Measurements from ENCODE around the gene DIS3L2. TPM values are rescaled to one million over a fixed set of nuclear protein-coding genes. Genes with fewer than 3 reads are reported as not detected.
"Not testable (repeated sequence)": the region's sequence is repeated elsewhere in the genome, so short reads cannot be mapped to it uniquely, and the experiment has no call there.

The DIS3L2 gene
- total RNA-seq, 1 donor from 2014 or later: 32.2 TPM

DNA sequence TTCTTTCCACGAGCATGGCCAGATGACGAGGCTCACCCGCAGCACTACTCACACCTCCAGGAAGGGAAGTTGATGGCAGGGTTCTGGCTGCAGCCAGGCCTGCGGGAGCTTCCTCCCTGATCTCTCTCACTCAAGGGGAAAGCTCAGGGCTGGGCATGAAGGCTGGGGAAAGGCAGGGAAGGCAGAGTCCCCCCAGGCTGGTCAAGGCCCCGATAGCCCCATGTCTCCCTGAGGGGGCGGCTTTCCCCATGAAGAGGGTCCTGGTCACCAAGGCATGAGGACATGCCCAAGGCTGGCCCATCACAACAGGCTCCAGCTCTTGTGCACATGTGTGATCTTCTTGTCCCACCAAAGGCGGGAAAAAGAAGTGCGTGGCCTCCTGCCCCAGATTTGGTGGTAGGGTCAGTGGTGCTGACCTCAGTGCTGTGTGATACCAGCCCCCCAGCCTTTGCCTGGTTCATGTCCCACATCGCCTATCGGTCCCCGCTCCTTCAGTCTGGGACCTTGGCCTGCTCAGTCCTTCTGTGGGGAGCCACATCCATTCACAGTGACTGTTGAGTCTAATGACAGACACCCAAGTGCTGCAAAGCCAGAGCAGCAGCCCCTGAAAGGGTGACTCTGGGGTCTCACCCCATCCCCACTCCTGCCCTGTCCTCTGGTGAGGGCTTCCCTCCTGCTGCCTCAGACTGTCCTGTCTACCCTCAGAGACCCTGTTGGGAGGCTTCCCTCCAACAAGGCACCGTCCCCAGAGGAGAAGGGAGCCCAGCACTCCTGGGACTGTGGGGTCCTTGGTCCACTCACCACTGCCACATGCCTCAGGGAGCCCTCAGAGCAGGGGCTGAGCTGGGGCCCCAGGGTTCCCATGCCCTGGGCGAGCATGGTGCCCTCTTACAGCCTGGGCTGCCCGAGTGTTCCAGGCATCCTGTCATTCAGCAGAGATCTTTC is 367.3 kb downstream of the DIS3L2 start:
- intact Hi-C loops (cut with DNase I): loop anchor here (5.0 kb wide), 1 partner anchor 406 kb away; no protein-coding TSS in a partner anchor
- Histone ChIP-seq H3K4me3 (no peak overlapping the region), H3K27me3 (no peaks in the 10 kb centered on the region), H3K36me3 (no peaks in the 10 kb centered on the region), H3K4me1 (peaks cover 5% of the 10 kb centered on the region), H3K27ac (no peak overlapping the region), H3K9me3 (no peaks in the 10 kb centered on the region)
- DNase-seq (ENCODE audit: extremely low spot score in 2 of 2): no peak
- no peak for TF ChIP-seq POLR2AphosphoS5 (IDR thresholded peaks at IDR 0.05; ENCODE audit: insufficient read depth in 1 of 2, low read depth in 1 of 2)
- TF ChIP-seq, protein P1, sequence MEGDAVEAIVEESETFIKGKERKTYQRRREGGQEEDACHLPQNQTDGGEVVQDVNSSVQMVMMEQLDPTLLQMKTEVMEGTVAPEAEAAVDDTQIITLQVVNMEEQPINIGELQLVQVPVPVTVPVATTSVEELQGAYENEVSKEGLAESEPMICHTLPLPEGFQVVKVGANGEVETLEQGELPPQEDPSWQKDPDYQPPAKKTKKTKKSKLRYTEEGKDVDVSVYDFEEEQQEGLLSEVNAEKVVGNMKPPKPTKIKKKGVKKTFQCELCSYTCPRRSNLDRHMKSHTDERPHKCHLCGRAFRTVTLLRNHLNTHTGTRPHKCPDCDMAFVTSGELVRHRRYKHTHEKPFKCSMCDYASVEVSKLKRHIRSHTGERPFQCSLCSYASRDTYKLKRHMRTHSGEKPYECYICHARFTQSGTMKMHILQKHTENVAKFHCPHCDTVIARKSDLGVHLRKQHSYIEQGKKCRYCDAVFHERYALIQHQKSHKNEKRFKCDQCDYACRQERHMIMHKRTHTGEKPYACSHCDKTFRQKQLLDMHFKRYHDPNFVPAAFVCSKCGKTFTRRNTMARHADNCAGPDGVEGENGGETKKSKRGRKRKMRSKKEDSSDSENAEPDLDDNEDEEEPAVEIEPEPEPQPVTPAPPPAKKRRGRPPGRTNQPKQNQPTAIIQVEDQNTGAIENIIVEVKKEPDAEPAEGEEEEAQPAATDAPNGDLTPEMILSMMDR (IDR thresholded peaks at IDR 0.05): no peak
- no peak for TF ChIP-seq POLR2A (IDR thresholded peaks at IDR 0.05)

DNA sequence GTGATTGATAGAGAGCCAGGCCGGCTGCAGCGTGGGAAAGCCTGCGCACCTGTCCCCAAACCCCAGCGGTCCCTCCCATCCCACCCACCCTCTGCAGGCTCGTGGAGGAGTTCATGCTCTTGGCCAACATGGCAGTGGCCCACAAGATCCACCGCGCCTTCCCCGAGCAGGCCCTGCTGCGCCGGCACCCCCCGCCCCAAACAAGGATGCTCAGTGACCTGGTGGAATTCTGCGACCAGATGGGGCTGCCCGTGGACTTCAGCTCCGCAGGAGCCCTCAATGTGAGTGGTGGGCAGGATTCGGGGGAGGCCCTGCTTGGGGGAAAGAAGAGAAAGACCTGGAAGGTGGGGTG is 368.2 kb downstream of the DIS3L2 start:
- no peak for TF ChIP-seq POLR2A (IDR thresholded peaks at IDR 0.05)
- TF ChIP-seq, protein P1 (IDR thresholded peaks at IDR 0.05): no peak
- no peak for TF ChIP-seq POLR2AphosphoS5 (IDR thresholded peaks at IDR 0.05; ENCODE audit: insufficient read depth in 1 of 2, low read depth in 1 of 2)
- H3K36me3 ChIP-seq: no peaks in the 10 kb centered on the region
- DNase-seq (ENCODE audit: extremely low spot score in 2 of 2): no peak
- no peak overlapping the region for H3K4me3 ChIP-seq
- intact Hi-C loops (cut with DNase I): loop anchor here (5.0 kb wide), 1 partner anchor 407 kb away; no protein-coding TSS in a partner anchor
- no peaks in the 10 kb centered on the region for H3K27me3 ChIP-seq
- peaks cover 5% of the 10 kb centered on the region for H3K4me1 ChIP-seq
- H3K9me3 ChIP-seq: no peaks in the 10 kb centered on the region
- no peak overlapping the region for H3K27ac ChIP-seq

DNA sequence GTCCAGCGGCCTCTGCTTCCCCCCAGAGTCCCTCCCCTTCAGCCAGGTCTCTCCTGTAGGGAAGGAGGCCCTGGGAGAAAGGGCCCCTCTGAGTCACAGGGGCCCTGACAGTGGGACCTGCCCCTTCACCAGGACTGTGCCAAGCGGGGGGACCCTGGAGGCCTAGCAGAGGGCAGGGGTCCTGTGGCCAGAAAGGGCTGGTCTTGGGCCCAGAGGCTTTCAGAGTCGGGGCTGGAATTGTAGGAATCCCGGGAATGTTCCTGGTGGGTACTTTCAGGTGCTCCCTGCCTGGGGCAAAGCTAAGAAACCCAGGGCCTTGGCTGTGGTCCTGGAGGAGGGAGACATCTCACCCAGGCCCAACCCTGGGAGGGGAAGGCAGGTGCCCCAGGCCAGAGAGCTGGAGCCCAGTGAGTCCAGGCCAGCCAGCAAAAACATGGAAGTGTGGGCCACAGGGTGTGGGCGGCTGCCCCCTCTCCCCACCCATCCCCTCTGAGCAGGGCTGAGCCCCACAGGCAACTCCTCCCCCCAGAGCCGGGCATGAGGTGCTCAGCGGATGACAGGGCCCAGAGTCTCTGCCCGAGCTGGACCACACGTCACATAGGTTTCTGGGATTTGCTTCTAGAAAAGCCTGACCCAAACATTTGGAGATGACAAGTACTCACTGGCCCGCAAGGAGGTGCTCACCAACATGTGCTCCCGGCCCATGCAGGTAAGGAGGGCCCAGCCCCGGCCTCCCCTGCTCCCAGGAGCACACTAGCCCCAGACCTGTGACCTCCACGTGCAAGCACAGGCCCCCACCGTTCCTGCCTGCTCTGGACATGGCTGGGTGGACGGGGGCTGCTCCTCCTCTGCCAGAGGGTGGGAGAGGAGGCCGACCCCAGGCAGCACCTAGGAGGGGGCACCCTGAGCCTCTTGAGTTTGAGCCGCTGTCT is 368.8 kb downstream of the DIS3L2 start:
- no peaks in the 10 kb centered on the region for H3K9me3 ChIP-seq
- H3K27ac ChIP-seq: no peak overlapping the region
- H3K4me1 ChIP-seq: peaks cover 5% of the 10 kb centered on the region
- H3K36me3 ChIP-seq: no peaks in the 10 kb centered on the region
- intact Hi-C loops (cut with DNase I): no loop called here
- no peaks in the 10 kb centered on the region for H3K27me3 ChIP-seq
- no peak for DNase-seq (ENCODE audit: extremely low spot score in 2 of 2)
- H3K4me3 ChIP-seq: no peak overlapping the region
- no peak for TF ChIP-seq POLR2A (IDR thresholded peaks at IDR 0.05)
- TF ChIP-seq POLR2AphosphoS5 (IDR thresholded peaks at IDR 0.05; ENCODE audit: insufficient read depth in 1 of 2, low read depth in 1 of 2): no peak
- TF ChIP-seq, protein P1 (IDR thresholded peaks at IDR 0.05): no peak

DNA sequence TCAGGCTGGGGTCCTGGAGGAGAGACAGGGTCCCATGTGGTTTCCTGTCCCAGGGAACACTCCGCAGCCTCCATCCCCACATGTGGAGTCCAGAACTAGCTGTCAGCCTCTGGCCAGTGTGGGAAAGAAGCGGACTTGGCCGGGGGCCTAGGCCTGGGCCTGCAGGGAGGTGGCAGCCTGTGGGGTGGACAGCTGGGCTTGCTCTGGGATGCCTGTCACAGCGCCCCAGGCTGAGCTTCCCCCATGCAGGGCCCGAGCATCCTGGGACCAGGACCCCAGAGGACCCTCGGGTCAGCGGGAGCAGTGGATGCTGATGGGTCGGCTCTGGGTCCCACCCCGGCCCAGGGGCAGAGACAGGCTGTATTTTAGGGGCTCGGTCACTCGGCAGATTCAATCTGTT is 369.5 kb downstream of the DIS3L2 start:
- H3K4me1 ChIP-seq; H3K27ac ChIP-seq; H3K4me3 ChIP-seq; DNase-seq (ENCODE audit: extremely low spot score in 2 of 2); intact Hi-C loops (cut with DNase I); H3K9me3 ChIP-seq; H3K36me3 ChIP-seq; H3K27me3 ChIP-seq: not testable (repeated sequence)

DNA sequence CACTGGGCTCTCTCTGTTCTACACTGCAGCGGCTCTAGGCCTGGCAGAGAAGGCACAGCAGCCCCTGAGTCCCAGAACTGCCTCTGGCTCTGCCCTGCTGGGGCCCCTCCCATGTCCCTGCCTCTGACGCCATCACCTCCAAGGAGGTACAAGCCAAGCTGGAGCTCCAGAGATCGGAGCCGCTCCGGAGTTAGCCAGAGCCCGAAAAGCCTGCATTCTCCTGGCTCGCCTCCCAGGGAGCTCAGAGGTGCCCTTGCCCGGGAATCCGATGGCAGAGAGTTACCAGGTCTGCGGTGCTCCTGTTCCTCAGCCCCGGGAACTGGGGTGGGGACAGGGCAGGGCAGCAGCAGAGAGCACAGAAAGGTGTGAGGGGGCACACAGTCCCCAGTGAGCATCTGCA is 370.1 kb downstream of the DIS3L2 start:
- DNase-seq (ENCODE audit: extremely low spot score in 2 of 2); H3K9me3 ChIP-seq; H3K36me3 ChIP-seq; H3K4me3 ChIP-seq; H3K4me1 ChIP-seq; H3K27ac ChIP-seq; H3K27me3 ChIP-seq; intact Hi-C loops (cut with DNase I): not testable (repeated sequence)

DNA sequence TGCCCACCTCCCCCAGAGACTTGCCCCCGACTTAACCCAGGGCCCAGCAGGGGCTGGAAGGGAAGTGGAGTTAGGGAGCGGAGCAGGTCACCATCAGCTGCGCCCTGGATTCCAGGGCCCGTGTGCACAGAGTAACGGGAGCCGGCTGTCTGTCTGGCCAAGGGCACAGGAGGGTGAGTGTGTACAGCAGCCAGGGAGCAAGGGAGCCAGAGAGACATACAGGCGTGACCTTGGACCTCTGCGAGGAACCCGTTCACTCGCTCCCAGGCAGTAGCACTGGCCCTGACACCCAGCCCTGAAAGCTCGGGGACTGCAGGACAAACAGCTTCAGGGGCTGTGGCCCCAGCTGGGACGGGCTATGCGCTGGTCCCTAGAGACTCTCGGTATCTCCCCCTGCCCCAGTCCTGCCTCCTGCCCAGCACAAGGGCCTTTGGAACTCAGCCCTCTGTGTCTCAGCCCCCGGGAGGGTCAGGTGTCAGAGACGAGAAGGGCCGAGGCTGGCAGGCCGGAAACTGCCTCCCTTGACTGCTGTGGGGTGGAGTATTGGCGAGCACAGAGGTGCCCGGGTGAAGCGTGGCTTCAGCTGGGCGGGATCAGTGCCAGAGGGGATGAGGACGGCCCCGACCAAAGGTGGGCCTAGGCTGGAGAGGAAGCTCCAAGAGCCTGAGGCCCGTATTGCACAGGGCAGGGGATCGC is 370.9 kb downstream of the DIS3L2 start:
- H3K9me3 ChIP-seq; DNase-seq (ENCODE audit: extremely low spot score in 2 of 2); H3K27ac ChIP-seq; H3K27me3 ChIP-seq; H3K4me3 ChIP-seq; intact Hi-C loops (cut with DNase I); H3K36me3 ChIP-seq; H3K4me1 ChIP-seq: not testable (repeated sequence)
